Tibial nerve (tissue), 4 donors: ENCODE data around the gene ZCCHC24.

Source experiments
- CTCF ChIP-seq, 5 experiments: fragments of 200-600 bp in 3 of 5; fragments of 450-650 bp in 2 of 5; sonication (generic) in 3 of 5; IDR thresholded peaks; one replicate each; pipeline ENCODE4 v1.5.1; 2016 to 2019; ENCODE audit warnings: antibody characterized with exemption in 5 of 5, mild to moderate bottlenecking in 3 of 5, moderate library complexity in 2 of 5
- EP300 ChIP-seq, 2 donors: sonication (generic); formaldehyde crosslinking; IDR thresholded peaks; one replicate each; pipeline ENCODE4 v1.6.1; 2017; ENCODE audit warnings: antibody characterized with exemption in 2 of 2, mild to moderate bottlenecking in 1 of 2
- POLR2A ChIP-seq, 2 donors: fragments of 450-650 bp; IDR thresholded peaks; one replicate each; pipeline ENCODE4 v1.6.1; 2017; ENCODE audit warnings: antibody characterized with exemption in 2 of 2, mild to moderate bottlenecking in 2 of 2, moderate library complexity in 2 of 2

GRCh38 chr10:79433324-79434222 lies 11.9 kb downstream of the ZCCHC24 start:
- TF ChIP-seq CTCF (IDR thresholded peaks at IDR 0.05) = no peak
- TF ChIP-seq POLR2A (IDR thresholded peaks at IDR 0.05) = no peak
- TF ChIP-seq EP300 (IDR thresholded peaks at IDR 0.05) = no peak
